Measurements from ENCODE around the gene C3orf70.

The C3orf70 gene

DNA sequence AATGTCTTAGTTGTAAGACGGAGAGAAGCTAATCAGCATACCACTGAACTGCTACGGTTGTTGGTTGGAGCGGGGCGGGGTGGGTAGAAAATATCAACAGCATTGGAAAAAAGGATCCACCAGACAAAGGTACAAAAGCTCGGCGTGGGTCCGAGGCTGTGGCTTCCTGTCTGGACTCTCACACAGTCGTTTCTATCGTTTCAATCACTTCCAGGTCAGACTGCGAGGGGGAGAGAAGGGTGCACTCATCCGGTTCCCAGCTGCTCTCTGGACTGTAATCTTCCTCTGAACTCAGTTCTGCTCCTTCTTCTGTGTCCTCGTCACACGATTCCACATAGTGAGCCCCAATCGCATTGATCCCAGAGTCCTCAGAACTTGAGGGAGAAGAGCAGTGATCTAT, 70.0 kb downstream of the C3orf70 start:
- no peak for DNase-seq

DNA sequence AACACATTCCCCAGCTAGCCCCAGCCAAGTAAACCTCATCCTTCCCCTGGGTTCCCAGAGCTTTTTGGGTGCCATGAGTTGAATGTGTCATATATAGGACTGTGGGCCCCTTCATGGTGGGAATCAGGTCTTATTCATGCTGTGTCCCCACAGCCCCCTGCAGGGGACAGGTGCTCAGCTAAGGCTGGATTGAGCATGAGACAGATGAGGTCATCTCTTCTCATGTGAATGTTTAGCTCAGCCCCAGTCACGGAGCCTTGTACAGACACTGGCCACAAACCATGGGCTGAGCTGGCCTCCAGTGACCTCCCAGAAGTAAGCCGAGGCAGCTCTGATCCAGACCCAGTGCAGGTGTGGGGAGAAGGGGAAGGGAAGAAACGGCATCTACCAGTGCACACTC, 70.7 kb downstream of the C3orf70 start:
- no peak for DNase-seq

DNA sequence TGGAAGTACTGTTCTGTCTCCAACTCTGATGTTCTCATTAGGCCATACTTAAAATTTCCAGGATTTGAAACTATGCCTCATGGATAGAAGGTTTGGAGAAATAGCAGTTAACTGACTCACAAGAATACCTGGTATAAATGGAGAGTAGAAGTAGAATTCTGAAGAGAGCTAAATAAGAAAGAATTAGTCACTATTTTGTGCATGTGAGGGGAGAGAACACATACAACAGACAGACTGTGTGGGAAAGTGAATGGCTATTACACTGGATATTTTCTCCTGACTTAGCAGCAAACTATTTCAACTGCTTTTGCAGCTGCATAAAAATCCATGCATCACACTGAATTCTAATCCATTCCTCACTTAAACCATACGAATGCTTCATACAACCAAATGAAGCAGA, 71.3 kb downstream of the C3orf70 start:
- no peak for DNase-seq

- DNase-seq, result no peak
Observed at GRCh38 chr3:185079625-185080024, 73.2 kb downstream of the C3orf70 start.

GRCh38 chr3:185076219-185076618, 76.6 kb downstream of the C3orf70 start:
- no peak for DNase-seq

DNA sequence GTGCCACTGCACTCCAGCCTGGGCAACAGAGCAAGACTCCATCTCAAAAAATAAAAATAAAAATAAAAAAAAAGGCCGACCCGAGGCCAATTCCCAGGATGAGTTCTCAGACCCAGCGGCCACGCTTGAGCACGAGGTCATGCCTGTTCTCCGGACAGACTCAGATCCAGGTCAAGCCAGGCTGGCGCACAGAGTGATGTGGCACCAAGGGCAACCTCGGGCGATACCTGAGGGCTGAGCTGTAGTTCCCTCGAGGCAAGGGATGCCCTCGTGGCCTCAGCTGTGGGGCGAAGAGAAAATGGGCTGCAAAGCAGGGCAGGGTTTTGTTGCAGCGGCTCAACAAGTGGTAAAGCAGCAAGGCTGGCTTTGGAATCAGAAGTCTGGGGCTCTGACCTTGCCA, 77.3 kb downstream of the C3orf70 start:
- DNase-seq, result no peak

- no peak for DNase-seq
Observed at GRCh38 chr3:185071287-185071800, 81.5 kb downstream of the C3orf70 start.

DNA sequence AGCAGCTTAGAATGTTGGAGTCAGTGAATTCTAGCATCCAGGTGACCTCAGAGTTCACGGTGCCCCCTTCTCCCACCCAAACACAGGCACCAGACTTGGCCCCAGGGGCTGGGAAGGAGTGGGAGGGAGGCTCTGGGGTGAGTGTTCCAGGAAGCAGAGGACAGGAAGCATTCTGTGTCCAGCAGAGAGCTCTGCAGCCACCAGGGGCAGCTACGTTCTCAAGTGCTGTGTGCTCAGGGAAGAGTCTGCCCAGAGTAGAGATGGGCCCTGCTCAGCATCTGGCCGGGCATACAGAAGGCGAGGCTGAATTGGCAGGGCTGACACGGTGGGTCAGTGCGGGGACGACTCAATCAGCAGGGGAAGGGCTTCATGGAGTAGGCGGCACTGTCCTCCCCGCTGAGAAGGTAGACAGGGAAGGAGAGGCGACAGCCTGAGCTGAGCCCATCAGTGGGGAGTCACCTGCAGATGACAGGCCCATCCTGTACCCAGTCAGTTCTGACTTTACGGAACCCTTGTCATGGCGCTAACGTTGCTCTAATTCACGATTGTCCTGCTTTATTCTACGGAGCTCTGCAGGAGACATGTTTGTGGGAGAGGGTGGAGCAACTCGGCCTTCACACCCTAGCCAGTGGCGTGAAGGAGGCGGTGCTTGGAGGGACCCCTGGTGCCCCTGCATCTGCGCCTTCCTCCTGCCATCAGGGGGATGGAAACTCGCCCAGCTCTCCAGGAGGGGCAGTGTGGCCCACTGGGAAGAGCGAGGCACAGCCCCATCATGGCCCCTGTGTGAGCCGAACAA, 82.2 kb downstream of the C3orf70 start:
- DNase-seq, result no peak

- no peak for DNase-seq
Observed at GRCh38 chr3:185069037-185070030, 83.5 kb downstream of the C3orf70 start.

DNA sequence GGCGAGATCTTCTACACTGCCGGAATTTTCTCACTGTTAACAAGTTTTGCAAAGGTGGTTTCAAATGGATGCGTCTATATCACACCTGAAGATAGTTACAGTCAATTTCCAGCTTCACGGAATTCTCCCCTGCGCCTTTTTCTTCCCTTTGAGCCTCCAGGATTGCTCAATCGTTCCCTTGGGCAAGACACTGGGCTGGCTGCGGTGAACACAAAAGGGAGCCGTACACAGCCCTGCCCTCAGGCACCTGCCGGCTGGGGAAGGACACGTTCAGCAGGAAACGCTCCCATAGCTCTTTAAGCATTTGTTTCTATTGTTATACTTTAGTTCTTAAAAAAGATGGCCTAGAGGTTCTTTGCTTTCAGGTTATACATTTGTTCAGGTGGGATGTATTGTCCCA, 85.7 kb downstream of the C3orf70 start:
- no peak for DNase-seq

GRCh38 chr3:185066251-185066650, 86.6 kb downstream of the C3orf70 start:
- DNase-seq, result no peak

DNA sequence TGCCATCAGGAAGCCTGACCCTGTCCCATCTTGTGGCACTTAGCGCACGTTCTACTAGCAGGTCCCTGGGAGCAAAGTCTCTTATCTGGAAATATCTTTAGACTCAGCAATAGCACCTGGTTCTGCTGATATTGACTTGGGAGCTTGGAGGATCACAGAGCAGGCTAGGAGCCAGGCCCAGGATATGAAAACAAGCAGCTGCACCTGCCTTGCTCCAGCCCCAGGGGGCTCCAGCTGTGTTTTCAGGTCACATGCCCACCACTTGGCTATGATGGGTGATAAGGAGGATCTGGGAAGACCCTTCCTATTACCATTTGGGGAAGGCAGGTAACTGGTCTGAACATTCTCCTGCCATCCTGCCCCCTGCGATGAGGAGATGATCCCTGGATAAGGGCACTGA, 87.8 kb downstream of the C3orf70 start:
- DNase-seq, result no peak

DNA sequence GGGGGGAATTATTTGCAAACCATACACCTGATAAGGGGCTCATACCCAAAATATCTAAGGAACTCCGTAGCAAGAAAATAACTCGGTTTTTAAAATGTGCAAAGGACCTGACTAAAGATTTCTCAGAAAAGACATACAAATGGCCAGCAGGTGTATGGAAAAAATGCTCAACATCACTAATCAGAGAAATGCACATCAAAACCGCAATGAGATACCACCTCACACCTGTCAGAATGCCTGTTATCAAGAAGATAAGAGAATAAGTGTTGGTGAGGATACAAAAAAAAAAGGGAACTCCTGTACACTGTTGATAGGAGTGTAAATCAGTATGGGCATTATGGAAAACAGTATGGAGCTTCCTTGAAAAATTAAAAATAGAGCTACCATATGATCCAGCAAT, 89.4 kb downstream of the C3orf70 start:
- DNase-seq, result no peak

- DNase-seq, result no peak
Observed at GRCh38 chr3:185062191-185062590, 90.7 kb downstream of the C3orf70 start.

GRCh38 chr3:185060655-185061054, 92.2 kb downstream of the C3orf70 start:
- no peak for DNase-seq

DNA sequence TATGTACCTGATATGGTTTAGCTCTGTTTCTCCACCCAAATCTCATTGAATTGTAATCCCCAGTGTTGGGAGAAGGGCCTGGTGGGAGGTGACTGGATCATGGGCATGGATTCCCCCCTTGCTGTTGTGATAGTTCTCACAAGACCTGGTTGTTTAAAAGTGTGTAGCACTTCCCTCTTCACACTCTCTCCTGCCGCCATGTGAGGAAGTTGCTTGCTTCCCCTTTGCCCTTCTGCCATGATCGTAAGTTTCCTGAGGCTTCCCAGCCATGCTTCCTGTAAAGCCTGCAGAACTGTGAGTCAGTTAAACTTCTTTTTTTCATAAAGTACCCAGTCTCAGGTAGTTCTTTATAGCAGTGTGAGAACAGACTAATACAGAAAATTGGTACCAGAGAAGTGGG, 93.1 kb downstream of the C3orf70 start:
- no peak for DNase-seq

- DNase-seq, result no peak
Observed at GRCh38 chr3:185058796-185059195, 94.1 kb downstream of the C3orf70 start.

GRCh38 chr3:185057829-185058228, 95.0 kb downstream of the C3orf70 start:
- DNase-seq, result no peak

- no peak for DNase-seq
Observed at GRCh38 chr3:185056908-185057307, 96.0 kb downstream of the C3orf70 start.

DNA sequence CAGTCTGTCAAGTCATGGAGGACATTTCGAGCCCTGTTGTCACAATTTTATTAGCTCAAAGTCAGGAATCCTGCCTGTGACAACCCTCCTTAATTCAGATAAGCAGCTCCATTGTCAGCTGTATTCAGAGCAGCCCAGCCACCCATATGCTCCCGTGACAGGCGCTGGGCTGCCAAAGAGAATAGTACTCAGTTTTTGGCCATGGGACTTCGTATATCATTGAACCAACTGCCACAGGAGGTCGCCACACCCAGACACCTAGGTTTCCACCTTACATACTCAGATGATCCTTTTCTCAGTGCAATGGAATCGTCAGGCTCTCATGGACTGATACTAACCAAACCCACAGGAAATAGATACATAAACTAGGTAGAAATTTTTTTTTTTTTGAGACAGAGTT, 100.2 kb downstream of the C3orf70 start:
- DNase-seq, result no peak

DNA sequence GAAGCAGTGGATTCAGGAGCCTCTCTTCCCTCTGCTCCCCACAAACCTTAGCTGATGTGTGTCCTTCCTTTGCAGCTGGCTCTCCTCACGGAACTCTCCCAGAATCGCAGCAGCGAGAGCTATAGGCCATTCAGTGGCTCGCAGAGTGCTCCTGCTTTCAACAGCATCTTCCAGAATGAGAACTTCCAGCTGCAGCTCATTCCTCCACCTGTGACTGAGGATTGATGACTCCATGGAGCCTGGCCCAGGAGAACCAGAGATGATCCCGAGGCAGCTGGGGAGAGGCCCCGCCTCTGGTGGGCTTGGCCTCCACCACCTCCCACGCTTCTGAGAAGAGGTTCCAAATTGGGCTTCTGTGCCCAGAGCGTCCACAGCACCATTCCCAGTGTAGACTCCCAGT, 101.1 kb downstream of the C3orf70 start:
- DNase-seq, result no peak

DNA sequence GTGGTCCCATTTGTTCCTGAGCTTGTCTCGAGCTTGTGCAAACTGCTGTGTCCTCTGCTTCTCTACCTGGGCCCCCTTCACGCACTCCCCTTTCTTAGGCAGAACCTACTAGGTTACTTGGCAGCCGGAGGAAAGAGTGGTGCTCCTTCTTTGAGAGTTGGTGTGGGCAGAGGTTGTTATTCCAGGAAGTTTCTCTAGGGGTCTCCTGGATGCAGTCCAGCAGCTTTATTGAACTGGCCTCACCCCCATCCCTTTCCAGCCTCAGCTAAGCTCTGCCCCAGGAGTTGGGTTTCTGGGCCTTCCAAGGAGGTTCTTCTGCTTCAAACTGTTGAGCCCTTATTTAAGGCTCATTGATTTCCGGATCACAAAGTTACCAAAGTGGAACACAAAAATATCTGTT, 103.2 kb downstream of the C3orf70 start:
- DNase-seq, result no peak

DNA sequence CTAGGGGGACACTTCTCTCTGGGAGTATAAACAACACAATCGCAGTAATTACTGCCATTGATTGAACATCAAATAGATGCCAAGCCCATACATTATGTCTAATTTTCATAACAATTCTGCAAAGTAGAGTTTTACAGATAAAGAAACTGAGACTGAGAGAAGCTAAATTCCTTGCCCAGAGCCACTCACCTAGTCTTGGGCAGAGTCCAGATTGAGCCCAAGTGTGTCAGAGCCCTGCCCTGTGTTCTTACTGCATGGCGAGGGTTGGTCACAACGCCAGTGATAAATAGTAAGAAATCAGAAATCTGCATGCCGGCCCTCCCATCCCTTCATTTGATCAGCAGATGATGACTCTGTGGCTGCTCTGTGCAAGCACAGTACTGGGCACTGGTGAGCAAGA, 106.3 kb downstream of the C3orf70 start:
- DNase-seq, result no peak

DNA sequence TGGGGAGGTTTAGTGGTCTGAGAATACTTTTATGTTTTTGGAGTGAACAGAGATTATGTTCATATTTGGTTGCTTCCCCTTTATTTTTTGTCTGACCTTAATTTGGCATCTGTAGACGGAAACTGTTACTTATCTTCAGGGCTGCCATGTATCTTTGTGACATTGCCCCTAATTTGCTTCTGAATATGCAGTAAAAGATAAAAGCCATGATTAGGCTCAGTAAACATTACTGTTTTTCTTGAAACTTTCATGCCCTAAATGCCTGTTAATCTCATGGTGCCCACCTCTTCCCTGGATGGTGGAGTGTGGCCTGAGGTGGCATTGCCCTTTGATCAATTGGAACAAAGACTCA, 106.7 kb downstream of the C3orf70 start:
- DNase-seq, result no peak
